Pulmonary artery endothelial cell (primary cell): ENCODE data around the gene GREM1. TPM values are rescaled to one million over a fixed set of nuclear protein-coding genes. Genes with fewer than 3 reads are reported as not detected.

Source experiments
- DNase-seq: peaks from one replicate; pipeline ENCODE4 v3.0.0-alpha.2; 2011; ENCODE audit warnings: low read depth, low spot score
- total RNA-seq: library from RNA; depleted of rRNA; stranded (reverse); fragments of >200 nt; gene quantifications from 2 replicates; pipeline ENCODE4 v1.2.3, GENCODE V29; 2014

The GREM1 gene
- total RNA-seq = 0.07 TPM in 1 of 2 replicates, not detected in the other

DNA sequence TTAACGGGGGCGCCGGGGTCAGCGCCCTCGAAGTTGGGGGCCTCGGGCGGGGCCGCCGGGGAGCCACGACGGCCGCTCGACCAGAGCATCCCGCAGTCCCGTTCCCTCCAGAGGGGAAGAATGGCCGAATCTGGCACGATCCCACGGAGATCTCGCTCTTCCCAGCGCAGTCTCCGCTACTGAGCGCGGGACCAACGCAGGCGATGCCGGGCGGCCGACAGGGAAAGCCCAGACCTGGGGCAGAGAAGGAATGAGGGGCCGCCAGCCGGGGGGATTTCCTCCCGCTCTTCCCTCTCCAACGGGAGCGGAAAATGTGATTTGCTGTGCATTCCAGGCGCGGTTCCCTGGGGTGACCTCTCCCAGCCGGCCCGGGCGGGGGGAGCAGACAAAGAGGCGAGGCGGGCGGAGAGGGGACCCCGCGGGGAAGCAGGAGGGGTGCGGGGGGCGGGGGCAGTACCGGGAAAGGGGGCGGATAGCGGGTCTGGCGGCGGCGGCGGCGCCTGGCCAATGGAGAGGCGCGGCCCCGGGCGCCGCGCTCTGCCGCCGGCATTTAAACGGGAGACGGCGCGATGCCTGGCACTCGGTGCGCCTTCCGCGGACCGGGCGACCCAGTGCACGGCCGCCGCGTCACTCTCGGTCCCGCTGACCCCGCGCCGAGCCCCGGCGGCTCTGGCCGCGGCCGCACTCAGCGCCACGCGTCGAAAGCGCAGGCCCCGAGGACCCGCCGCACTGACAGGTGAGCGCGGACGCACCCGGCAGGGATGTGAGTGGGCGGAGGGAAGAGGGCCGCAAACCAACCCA, at the start of gene GREM1:
TSS of gene GREM1 (plus strand) at position 579 of the 801 bp plus-strand sequence. CDS start 12,687 bp downstream, outside the sequence.
- DNase-seq = no peak

DNA sequence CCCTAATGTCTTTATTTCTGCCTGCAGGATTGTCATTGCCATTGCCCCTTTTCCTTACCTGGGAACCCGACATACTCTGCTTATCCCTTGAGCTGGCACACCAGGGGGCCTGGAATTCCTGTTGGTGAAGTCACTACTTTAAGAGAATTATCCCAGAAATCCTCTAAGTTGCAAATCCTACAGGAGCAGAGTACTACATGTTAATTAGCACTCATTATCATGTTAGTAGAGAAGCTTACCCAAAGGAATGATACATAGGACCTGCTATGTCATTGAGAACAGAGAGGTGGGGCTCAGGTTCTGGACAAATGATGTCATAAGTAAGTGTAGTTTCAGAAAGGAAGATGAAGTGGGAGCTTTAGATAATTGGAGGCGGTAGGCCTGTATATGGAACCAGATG, 48.9 kb upstream of the GREM1 start:
- no peak for DNase-seq

DNA sequence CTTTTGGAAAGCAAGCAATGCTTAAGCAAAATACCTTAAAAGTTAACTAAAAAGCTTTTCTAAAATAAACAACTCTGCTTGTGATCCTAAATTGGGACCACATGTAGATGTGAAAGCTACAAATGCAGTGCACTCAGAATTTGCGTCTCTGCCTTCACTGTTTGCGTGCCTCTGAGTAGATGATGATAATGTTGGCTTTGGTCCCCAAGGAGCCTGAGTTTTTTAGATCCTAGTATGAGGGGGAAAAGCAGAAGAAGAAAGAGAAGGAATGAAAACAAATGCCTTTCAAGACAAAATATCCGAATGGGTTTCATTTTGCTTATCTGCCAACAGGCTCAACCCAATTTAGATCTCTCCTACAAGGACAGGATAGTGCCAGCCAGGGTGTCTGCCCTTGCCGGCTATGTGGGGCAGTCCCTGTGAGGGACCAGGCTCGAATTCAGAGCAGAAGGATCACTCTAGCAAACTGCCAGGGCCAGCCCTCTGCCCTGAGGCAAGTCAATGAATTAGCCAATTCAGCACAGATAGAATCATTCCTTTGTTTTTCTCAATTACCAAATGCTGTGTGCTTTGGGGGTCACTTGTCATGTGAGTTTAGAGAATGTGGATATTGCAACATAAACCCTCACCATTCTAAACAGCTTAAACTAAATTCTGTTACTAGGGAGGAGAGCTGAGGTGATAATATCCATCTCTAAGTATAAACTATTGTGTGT, 47.8 kb upstream of the GREM1 start:
- no peak for DNase-seq

DNA sequence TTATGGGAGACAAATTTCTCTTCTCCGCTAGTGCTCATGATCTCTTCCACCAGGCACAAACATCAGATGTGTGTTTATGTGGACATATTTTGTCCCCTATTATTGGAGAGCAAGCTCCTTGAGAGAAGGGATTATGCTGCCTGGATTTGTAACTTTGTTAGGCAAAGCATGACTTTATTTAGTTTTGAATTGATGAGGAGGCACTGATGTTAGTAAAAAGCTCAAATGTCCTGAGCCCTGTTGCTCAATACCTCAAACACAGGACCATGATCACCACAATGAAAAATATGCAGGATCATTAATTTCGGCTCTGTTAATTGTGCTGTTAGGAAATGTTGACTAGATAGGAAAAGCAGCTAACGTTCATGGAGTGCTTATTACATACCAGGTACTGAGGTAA, 47.2 kb upstream of the GREM1 start:
- DNase-seq = no peak

GRCh38 chr15:32671339-32672325, 46.2 kb upstream of the GREM1 start:
- no peak for DNase-seq

DNA sequence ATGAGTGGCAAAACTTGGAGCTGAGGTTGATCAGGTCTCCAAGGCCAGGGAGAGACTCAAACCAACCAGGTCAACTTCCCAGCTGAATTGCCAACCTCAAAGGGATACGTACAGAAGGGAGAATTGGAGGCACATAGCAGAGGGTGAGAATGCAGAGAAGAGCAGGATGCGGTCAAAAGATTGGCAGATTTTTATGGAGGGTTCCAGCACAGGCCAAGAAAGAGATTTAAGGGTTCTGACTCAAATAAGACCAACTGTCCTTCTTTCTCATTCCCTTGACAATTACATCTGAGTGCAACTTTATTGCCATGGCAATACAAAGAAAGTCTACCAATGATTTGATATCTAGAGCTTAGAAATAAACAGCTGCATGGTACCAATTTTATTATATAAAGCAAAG, 43.1 kb upstream of the GREM1 start:
- no peak for DNase-seq

GRCh38 chr15:32675466-32675865, 42.3 kb upstream of the GREM1 start:
- DNase-seq = no peak

GRCh38 chr15:32676169-32676568, 41.6 kb upstream of the GREM1 start:
- DNase-seq = no peak

DNA sequence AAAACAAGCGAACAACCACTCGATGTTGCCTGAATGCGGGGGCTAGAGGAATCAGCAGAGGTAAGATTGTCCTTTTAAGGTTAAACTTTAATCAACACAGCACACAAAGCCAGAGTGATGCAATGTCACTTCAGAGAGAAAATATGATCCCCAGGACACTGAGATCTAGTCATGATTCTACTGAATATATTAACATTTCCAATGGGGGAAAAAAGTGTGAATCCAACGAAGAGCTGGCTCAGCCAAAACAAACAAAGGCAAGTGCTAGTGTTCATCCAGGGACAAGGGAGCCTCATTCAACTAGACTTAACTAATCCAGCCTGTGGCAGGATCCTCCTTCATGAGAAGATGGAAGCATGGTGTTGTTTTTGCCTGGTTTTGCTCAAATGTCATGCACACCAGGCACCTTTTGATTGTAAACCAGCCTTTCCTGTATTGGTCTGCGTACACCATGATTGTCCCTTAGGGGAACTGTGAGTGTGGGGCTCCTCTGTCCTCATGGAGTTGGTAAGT, 40.5 kb upstream of the GREM1 start:
- DNase-seq = no peak

- no peak for DNase-seq
Observed at GRCh38 chr15:32679298-32679690, 38.5 kb upstream of the GREM1 start.

DNA sequence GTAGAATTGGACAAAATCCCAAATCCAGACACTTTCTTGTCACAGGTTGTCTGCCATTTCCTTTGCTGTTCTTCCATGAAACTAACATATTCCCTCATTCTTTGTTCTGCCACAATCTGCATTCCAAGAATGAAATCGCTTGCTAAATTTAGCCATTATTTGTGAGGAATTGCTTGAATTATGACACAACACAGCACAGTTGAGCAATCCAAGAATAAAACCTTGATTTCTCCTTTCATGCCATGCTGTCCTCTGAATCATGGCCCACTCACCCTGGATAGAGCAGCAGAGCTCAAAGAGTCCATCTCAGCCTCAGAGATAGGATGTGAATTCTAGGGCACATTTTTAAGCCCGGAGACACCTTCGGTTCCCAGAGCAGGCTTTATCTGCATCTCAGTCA, 35.2 kb upstream of the GREM1 start:
- no peak for DNase-seq

DNA sequence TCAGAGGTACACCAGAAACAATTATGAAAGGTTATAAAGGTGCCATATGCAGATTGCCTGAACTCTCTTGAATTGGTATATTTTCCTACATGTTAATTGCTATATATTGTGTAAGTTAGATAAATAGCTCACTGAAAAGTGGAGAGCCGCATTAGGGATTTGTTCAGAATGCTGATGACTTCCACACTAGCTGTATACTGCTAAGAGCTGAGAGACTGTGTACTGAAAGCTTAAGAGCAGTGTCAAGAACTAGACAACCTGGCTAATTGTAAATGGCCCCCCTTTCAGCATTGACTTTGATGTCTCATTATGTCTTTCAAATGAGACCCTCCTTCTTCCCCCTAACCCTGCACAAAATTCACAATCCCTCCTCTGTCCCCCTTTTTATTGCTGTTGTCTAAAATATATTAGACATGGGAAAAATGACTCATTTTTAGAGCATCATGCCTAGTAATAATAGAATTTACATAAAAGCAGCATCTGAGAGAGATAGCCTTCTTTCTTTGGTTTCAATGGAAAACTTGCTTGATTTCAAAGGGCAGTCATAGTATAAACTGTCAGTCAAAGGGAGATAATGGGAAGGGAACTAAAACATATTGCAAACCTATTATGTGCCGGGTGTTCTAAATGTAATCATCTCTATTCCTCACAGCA, 34.7 kb upstream of the GREM1 start:
- DNase-seq = no peak

GRCh38 chr15:32683906-32684584, 33.8 kb upstream of the GREM1 start:
- no peak for DNase-seq

- no peak for DNase-seq
Observed at GRCh38 chr15:32685576-32685975, 32.2 kb upstream of the GREM1 start.

GRCh38 chr15:32687556-32687955, 30.2 kb upstream of the GREM1 start:
- no peak for DNase-seq

GRCh38 chr15:32688151-32688639, 29.6 kb upstream of the GREM1 start:
- no peak for DNase-seq

- no peak for DNase-seq
Observed at GRCh38 chr15:32690941-32691688, 26.7 kb upstream of the GREM1 start.

DNA sequence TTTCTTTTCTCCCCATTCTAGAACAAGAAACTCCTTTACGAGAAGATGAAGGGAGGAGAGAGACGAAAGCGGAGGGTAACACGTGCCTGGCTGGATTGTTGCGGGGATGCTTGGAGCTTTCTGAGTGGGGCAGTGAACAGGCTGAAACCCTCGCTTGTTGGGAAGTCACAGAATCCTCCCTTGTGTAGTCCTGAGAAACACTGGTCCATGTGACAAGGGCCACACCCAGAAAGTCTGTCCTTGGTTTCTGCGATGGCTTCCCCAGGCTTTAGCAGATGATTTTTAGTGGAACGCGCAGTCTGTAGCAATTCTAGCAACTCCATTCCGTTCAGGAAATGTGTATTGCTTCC, 26.1 kb upstream of the GREM1 start:
- DNase-seq = no peak

DNA sequence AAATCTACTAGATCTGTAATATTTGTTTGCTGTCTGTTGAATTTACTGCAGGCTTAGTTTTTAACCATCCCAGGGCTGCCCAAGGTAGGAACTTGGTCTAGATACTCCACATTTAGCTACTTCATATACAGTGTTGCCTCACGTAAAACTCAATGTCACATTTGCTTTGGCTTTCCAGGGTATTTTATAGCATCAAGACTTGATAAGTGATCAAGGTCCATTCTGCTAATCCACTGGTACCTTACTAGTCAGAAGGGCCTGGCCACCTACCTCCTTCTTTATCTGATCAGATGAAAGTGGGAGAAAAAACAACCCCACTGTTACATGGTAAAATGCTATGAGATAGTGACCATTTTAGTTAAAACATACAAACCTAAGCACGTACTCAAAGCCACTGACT, 25.5 kb upstream of the GREM1 start:
- no peak for DNase-seq
